Adrenal gland (tissue), 5 donors: ENCODE data around the gene MCTP1.

Experiments used
- CTCF ChIP-seq, 6 experiments: fragments of 450-650 bp in 4 of 6; fragments of 200-600 bp in 2 of 6; sonication (generic) in 1 of 6; IDR thresholded peaks; 1 replicate in 5 of 6; 2 replicates in 1 of 6; pipeline versions ENCODE4 v1.5.1 to v1.8.0; 2016 to 2021; ENCODE audit warnings: antibody characterized with exemption in 6 of 6, mild to moderate bottlenecking in 2 of 6, moderate library complexity in 1 of 6
- POLR2A ChIP-seq, 2 donors: fragments of 450-650 bp; IDR thresholded peaks; one replicate each; pipeline ENCODE4 v1.6.1; 2017; ENCODE audit warnings: antibody characterized with exemption in 2 of 2, mild to moderate bottlenecking in 2 of 2, moderate library complexity in 1 of 2
- donor health status: DM: no; HTN: no; CAD: no.

- TF ChIP-seq CTCF (IDR thresholded peaks at IDR 0.05) (no peak), POLR2A (IDR thresholded peaks at IDR 0.05) (no peak)
These were observed 343.7 kb downstream of the MCTP1 start for GRCh38 chr5:94941122-94941755.
